ENCODE measurements around the gene CCL11.

CCL11 gene

DNA sequence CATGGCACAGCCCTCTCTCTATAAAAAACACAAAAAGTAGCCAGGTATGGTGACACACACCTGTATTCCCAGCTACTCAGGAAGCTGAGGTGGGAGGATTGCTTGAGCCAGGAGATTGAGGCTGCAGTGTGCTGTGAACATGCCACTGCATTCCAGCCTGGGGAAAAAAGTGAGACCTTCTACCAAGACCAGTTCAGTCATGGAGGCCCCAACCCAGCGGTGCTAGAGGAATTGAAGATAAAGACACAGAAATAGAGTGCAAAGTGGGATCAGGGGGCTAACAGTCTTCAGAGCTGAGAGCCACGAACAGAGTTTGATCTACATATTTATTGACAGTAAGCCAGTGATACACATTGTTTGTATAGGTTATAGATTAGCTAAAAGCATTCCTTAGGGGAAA is 18.1 kb downstream of the CCL11 start:
- DNase-seq (ENCODE audit: low read depth) = no peak
- TF ChIP-seq, protein P1, sequence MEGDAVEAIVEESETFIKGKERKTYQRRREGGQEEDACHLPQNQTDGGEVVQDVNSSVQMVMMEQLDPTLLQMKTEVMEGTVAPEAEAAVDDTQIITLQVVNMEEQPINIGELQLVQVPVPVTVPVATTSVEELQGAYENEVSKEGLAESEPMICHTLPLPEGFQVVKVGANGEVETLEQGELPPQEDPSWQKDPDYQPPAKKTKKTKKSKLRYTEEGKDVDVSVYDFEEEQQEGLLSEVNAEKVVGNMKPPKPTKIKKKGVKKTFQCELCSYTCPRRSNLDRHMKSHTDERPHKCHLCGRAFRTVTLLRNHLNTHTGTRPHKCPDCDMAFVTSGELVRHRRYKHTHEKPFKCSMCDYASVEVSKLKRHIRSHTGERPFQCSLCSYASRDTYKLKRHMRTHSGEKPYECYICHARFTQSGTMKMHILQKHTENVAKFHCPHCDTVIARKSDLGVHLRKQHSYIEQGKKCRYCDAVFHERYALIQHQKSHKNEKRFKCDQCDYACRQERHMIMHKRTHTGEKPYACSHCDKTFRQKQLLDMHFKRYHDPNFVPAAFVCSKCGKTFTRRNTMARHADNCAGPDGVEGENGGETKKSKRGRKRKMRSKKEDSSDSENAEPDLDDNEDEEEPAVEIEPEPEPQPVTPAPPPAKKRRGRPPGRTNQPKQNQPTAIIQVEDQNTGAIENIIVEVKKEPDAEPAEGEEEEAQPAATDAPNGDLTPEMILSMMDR (IDR thresholded peaks at IDR 0.05; ENCODE audit: control insufficient read depth, extremely low read depth, insufficient read depth) = no peak
- no peak overlapping the region for H3K4me3 ChIP-seq (ENCODE audit: low read depth, low read length)

DNA sequence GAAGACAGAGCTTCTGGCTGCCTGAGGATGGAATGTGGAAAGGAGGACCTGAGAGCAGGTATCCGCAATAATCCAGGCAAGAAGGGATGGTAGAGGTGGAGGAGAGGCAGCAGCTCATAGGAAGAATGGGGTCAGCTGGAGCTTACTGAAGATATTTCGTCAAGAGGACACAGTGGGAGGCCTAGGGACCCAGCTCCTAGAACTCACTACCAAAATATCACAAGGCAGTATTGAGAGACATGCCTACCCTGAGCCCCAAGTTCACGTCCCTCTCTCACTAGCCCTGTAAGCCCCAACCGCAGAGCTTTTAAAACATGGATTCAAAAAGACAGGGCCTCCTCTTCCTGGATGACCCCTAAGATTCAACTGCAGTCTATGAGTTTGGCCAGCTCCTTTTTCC is 19.5 kb downstream of the CCL11 start:
- no peak overlapping the region for H3K4me3 ChIP-seq (ENCODE audit: low read depth, low read length)
- TF ChIP-seq, protein P1 (IDR thresholded peaks at IDR 0.05; ENCODE audit: control insufficient read depth, extremely low read depth, insufficient read depth) = no peak
- DNase-seq (ENCODE audit: low read depth) = no peak

DNA sequence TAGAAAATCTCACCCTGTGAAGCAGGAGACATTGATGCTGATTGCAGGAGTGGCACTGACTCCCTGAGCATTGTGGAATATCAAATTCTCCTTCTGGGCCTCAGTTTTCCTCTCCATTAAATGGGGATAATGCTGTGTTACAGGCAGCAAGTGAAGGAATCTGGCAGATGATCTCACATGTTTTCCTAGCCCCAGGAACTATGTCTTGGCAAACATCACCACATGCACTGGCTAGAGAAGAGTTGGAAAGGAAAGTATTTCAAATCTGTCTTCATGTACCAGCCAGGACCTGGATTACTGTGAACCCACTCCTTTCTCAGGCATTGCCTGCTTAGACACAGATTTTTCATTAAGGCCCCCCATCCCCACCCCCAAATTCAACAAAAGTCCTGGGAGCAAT is 20.1 kb downstream of the CCL11 start:
- DNase-seq (ENCODE audit: low read depth) = no peak
- no peak overlapping the region for H3K4me3 ChIP-seq (ENCODE audit: low read depth, low read length)
- TF ChIP-seq, protein P1 (IDR thresholded peaks at IDR 0.05; ENCODE audit: control insufficient read depth, extremely low read depth, insufficient read depth) = no peak

DNA sequence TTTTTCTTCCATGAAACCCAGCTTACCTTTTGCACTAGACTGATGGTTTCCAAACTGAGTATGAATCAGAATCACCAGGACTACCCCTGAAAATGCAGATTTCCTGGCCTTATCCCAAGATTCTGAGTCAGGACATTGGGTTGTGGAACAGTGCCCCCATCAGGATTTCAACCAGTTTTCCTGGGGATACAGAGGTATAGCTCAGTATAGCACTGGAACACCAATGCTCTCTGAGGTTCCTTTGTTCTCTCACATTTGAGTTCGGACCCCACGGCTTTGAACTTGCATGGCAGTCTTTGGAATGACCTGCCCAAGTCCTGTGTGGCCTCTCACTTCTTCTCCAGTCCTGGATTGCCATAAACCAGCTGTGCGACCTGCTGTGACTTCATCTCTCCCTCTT is 20.9 kb downstream of the CCL11 start:
- no peak overlapping the region for H3K4me3 ChIP-seq (ENCODE audit: low read depth, low read length)
- TF ChIP-seq, protein P1 (IDR thresholded peaks at IDR 0.05; ENCODE audit: control insufficient read depth, extremely low read depth, insufficient read depth) = peak; percentile 51
- DNase-seq (ENCODE audit: low read depth) = no peak

DNA sequence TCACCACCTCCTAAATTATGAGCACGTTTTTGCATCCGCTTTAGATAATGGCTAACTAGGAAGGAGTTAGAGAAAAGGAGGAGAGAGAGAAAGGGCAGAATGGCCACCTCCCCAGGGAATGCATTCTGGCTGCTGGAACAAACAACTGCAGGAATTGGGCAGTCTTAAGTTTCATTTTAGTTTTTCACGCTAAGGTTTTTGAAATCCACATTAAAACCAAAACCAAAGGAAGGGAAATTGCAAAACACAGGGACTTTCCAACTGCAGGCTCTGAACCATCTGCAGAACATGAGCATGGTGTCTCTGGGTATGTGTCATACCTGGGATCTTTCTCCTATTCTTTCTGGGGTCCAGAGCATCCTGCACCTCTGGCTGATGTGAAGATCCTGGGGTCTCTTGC is 21.6 kb downstream of the CCL11 start:
- TF ChIP-seq, protein P1 (IDR thresholded peaks at IDR 0.05; ENCODE audit: control insufficient read depth, extremely low read depth, insufficient read depth) = no peak
- no peak overlapping the region for H3K4me3 ChIP-seq (ENCODE audit: low read depth, low read length)
- no peak for DNase-seq (ENCODE audit: low read depth)

DNA sequence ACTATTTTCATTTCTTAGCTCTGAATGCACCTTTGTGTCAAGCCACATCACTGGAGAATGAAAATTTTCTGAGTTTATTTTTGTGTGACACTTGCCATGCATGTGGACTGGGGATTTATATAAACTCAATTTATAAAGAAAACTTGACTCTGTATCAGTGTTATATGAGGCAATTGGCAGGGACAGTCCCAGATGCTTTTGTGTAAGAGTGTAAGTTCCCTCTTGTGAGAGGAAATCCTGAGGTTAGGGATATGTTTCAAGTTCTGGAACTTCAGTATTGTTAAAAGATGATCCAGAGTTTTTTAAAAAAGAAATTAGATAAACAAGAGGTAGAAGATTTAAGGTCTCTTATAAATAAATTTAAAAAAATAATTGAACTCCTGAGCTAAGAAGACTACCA is 22.8 kb downstream of the CCL11 start:
- TF ChIP-seq, protein P1 (IDR thresholded peaks at IDR 0.05; ENCODE audit: control insufficient read depth, extremely low read depth, insufficient read depth) = no peak
- H3K4me3 ChIP-seq (ENCODE audit: low read depth, low read length) = no peak overlapping the region
- no peak for DNase-seq (ENCODE audit: low read depth)

DNA sequence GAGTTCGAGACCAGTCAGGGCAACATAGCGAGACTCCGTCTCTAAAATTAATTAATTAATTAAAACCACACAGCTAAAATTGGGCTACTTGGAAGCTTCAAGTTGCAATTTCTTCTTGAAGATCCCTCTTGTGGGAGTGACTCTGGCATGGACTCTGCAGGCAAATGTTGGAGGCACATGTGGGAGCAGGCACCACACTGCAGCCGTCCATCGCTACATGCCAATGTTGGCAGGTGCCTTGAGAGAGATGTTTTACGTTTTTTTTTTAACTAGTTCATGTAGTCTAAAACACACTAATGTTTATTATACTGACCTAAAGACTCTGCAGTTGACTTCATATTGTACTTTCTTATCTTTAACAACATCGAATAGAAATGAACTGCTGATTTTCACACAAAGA is 25.7 kb downstream of the CCL11 start:
- TF ChIP-seq, protein P1 (IDR thresholded peaks at IDR 0.05; ENCODE audit: control insufficient read depth, extremely low read depth, insufficient read depth) = no peak
- DNase-seq (ENCODE audit: low read depth) = no peak
- no peak overlapping the region for H3K4me3 ChIP-seq (ENCODE audit: low read depth, low read length)

Measured in LNCaP clone FGC (cell line).